Measurements from ENCODE around the gene PKD1L1. TPM values are rescaled to one million over a fixed set of nuclear protein-coding genes. Genes with fewer than 3 reads are reported as not detected.
A peak's percentile ranks its signal among the peaks of the same experiment; 100 is the strongest.

Gene PKD1L1
- total RNA-seq, 1 experiment from 2014 or later: not detected

GRCh38 chr7:47827351-47827756 lies 120.9 kb downstream of the PKD1L1 start:
- intact Hi-C loops (cut with micrococcal nuclease): no loop called here
- Mint-ChIP-seq H3K4me1 (ENCODE audit: insufficient read depth, unreplicated experiment) (no peaks in the 10 kb centered on the region), H3K4me3 (ENCODE audit: unreplicated experiment) (no peak overlapping the region), H3K36me3 (ENCODE audit: insufficient read depth, unreplicated experiment) (no peaks in the 10 kb centered on the region), H3K27ac (ENCODE audit: low read depth, unreplicated experiment) (no peak overlapping the region), H3K9me3 (ENCODE audit: unreplicated experiment) (no peaks in the 10 kb centered on the region), H3K27me3 (ENCODE audit: insufficient read depth, unreplicated experiment) (no peaks in the 10 kb centered on the region)
- no TSS peak for BruUV-seq (replicated peaks)
- ChIA-PET POLR2A (no interaction called here), CTCF (interaction anchor here (0.5 to 1.7 kb wide), 5 partner anchors 8 to 392 kb away, joined by 3 to 10 read pairs (median 3); no protein-coding TSS in a partner anchor)
- DNase-seq (ENCODE audit: unreplicated experiment): no peak
- TF ChIP-seq, protein P1, sequence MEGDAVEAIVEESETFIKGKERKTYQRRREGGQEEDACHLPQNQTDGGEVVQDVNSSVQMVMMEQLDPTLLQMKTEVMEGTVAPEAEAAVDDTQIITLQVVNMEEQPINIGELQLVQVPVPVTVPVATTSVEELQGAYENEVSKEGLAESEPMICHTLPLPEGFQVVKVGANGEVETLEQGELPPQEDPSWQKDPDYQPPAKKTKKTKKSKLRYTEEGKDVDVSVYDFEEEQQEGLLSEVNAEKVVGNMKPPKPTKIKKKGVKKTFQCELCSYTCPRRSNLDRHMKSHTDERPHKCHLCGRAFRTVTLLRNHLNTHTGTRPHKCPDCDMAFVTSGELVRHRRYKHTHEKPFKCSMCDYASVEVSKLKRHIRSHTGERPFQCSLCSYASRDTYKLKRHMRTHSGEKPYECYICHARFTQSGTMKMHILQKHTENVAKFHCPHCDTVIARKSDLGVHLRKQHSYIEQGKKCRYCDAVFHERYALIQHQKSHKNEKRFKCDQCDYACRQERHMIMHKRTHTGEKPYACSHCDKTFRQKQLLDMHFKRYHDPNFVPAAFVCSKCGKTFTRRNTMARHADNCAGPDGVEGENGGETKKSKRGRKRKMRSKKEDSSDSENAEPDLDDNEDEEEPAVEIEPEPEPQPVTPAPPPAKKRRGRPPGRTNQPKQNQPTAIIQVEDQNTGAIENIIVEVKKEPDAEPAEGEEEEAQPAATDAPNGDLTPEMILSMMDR (IDR thresholded peaks at IDR 0.05; ENCODE audit: unreplicated experiment): no peak

DNA sequence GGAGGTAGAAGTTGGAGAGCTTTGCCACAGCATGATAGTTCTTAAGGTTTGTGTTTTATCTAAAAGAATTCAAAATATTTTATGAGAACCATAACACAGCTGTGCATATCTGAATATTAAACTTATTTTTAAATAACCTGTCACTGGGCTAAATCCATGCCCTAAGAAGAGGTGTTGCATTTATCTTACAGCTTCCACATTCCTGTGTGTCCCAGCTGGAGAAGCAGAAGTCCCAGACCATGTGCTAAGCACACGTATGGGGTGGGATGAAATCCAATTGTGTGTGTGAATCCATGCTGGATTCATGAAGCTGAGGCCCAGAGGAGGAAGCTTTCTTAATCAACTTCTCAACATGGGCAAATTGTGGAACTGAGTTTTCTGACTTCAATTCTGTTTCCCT lies 121.5 kb downstream of the PKD1L1 start:
- H3K27me3 Mint-ChIP-seq (ENCODE audit: insufficient read depth, unreplicated experiment): no peaks in the 10 kb centered on the region
- H3K36me3 Mint-ChIP-seq (ENCODE audit: insufficient read depth, unreplicated experiment): no peaks in the 10 kb centered on the region
- H3K9me3 Mint-ChIP-seq (ENCODE audit: unreplicated experiment): no peaks in the 10 kb centered on the region
- ChIA-PET CTCF (interaction anchor here (0.6 to 1.4 kb wide), 5 partner anchors 32 to 561 kb away, joined by 3 to 8 read pairs (median 3); no protein-coding TSS in a partner anchor), POLR2A (no interaction called here)
- TF ChIP-seq, protein P1 (IDR thresholded peaks at IDR 0.05; ENCODE audit: unreplicated experiment): no peak
- no TSS peak for BruUV-seq (replicated peaks)
- H3K4me3 Mint-ChIP-seq (ENCODE audit: unreplicated experiment): no peak overlapping the region
- no peak for DNase-seq (ENCODE audit: unreplicated experiment)
- intact Hi-C loops (cut with micrococcal nuclease): no loop called here
- no peak overlapping the region for H3K27ac Mint-ChIP-seq (ENCODE audit: low read depth, unreplicated experiment)
- no peaks in the 10 kb centered on the region for H3K4me1 Mint-ChIP-seq (ENCODE audit: insufficient read depth, unreplicated experiment)

DNA sequence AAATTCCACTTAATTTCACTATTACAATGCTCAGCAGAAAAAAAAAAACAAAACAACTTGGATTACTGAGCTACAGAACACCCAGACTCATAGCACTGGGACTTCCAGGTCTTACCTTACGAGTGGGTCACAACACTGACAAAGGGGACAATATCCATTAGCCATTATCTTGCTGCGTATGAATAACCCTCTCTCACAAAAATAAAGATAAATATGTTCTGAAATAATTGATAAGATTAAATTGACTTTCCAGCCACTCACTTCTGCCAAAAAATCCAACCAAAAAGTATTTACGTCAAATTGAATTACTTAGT lies 128.7 kb downstream of the PKD1L1 start:
- Mint-ChIP-seq H3K4me3 (ENCODE audit: unreplicated experiment) (no peak overlapping the region), H3K27me3 (ENCODE audit: insufficient read depth, unreplicated experiment) (no peaks in the 10 kb centered on the region), H3K27ac (ENCODE audit: low read depth, unreplicated experiment) (no peak overlapping the region), H3K9me3 (ENCODE audit: unreplicated experiment) (no peaks in the 10 kb centered on the region), H3K4me1 (ENCODE audit: insufficient read depth, unreplicated experiment) (peaks cover 7% of the 10 kb centered on the region), H3K36me3 (ENCODE audit: insufficient read depth, unreplicated experiment) (no peaks in the 10 kb centered on the region)
- BruUV-seq (replicated peaks): no TSS peak
- CTCF ChIA-PET: interaction anchor here (0.6 to 2.9 kb wide), 50 partner anchors 8 to 556 kb away, joined by 3 to 37 read pairs (median 4); no protein-coding TSS in a partner anchor
- DNase-seq (ENCODE audit: unreplicated experiment): no peak
- TF ChIP-seq, protein P1 (IDR thresholded peaks at IDR 0.05; ENCODE audit: unreplicated experiment): no peak
- intact Hi-C loops (cut with micrococcal nuclease): loop anchor here (1.0 to 5.0 kb wide), 6 partner anchors 60 to 553 kb away; no protein-coding TSS in a partner anchor
- POLR2A ChIA-PET: interaction anchor here (0.8 to 1.8 kb wide), 10 partner anchors 20 to 553 kb away, joined by 3 to 9 read pairs (median 4); no protein-coding TSS in a partner anchor

GRCh38 chr7:47818796-47819606 lies 129.3 kb downstream of the PKD1L1 start:
- peak; percentile 80 for DNase-seq (ENCODE audit: unreplicated experiment)
- Mint-ChIP-seq H3K4me1 (ENCODE audit: insufficient read depth, unreplicated experiment) (peaks cover 7% of the 10 kb centered on the region), H3K27ac (ENCODE audit: low read depth, unreplicated experiment) (no peak overlapping the region), H3K4me3 (ENCODE audit: unreplicated experiment) (no peak overlapping the region), H3K9me3 (ENCODE audit: unreplicated experiment) (no peaks in the 10 kb centered on the region), H3K27me3 (ENCODE audit: insufficient read depth, unreplicated experiment) (no peaks in the 10 kb centered on the region), H3K36me3 (ENCODE audit: insufficient read depth, unreplicated experiment) (no peaks in the 10 kb centered on the region)
- BruUV-seq (replicated peaks): no TSS peak
- ChIA-PET CTCF (interaction anchor here (0.6 to 2.9 kb wide), 57 partner anchors 8 to 555 kb away, joined by 3 to 37 read pairs (median 4); no protein-coding TSS in a partner anchor), POLR2A (interaction anchor here (0.8 to 1.8 kb wide), 10 partner anchors 20 to 553 kb away, joined by 3 to 9 read pairs (median 4); no protein-coding TSS in a partner anchor)
- intact Hi-C loops (cut with micrococcal nuclease): loop anchor here (1.0 to 5.0 kb wide), 6 partner anchors 60 to 553 kb away; no protein-coding TSS in a partner anchor
- TF ChIP-seq, protein P1 (IDR thresholded peaks at IDR 0.05; ENCODE audit: unreplicated experiment): peak; percentile 94

All from MCF 10A (cell line).